ENCODE measurements around the gene LEUTX. TPM values are rescaled to one million over a fixed set of nuclear protein-coding genes. Genes with fewer than 3 reads are reported as not detected.
A peak's percentile ranks its signal among the peaks of the same experiment; 100 is the strongest.

The LEUTX gene
- not detected for total RNA-seq

GRCh38 chr19:39778763-39779162 is at the start of gene LEUTX:
LEUTX (plus strand) TSS chr19:39778854; CDS start chr19:39778921, 67 bp downstream.
- H3K36me3 Mint-ChIP-seq (ENCODE audit: low read depth): peaks cover 2% of the 10 kb centered on the region
- DNase-seq: peak; percentile 23
- CTCF ChIA-PET: no interaction called here

GRCh38 chr19:39729594-39729993 is 49.1 kb upstream of the LEUTX start:
- CTCF ChIA-PET: no interaction called here

More at GRCh38 chr19:39778763-39779162, at the start of gene LEUTX:
- H3K4me1 Mint-ChIP-seq: peaks cover 29% of the 10 kb centered on the region
- peaks cover 37% of the 10 kb centered on the region for H3K27me3 Mint-ChIP-seq
- no peaks in the 10 kb centered on the region for H3K9me3 Mint-ChIP-seq
- no peak within 1 kb of the TSS for H3K27ac Mint-ChIP-seq
- no peak within 1 kb of the TSS for H3K4me3 Mint-ChIP-seq
- POLR2A ChIA-PET: no interaction called here

GRCh38 chr19:39731685-39732084 is 47.0 kb upstream of the LEUTX start:
- Mint-ChIP-seq H3K36me3 (ENCODE audit: low read depth) (no peaks in the 10 kb centered on the region), H3K9me3 (no peaks in the 10 kb centered on the region), H3K4me1 (no peaks in the 10 kb centered on the region), H3K27ac (no peak overlapping the region), H3K4me3 (no peak overlapping the region), H3K27me3 (peaks cover 5% of the 10 kb centered on the region)
- ChIA-PET POLR2A (no interaction called here), CTCF (no interaction called here)
- DNase-seq: no peak

More at GRCh38 chr19:39729594-39729993, 49.1 kb upstream of the LEUTX start:
- no peak overlapping the region for H3K4me3 Mint-ChIP-seq
- H3K4me1 Mint-ChIP-seq: no peaks in the 10 kb centered on the region
- POLR2A ChIA-PET: no interaction called here
- no peaks in the 10 kb centered on the region for H3K9me3 Mint-ChIP-seq
- H3K27ac Mint-ChIP-seq: no peak overlapping the region
- H3K27me3 Mint-ChIP-seq: peaks cover 10% of the 10 kb centered on the region
- no peak for DNase-seq
- no peaks in the 10 kb centered on the region for H3K36me3 Mint-ChIP-seq (ENCODE audit: low read depth)

GRCh38 chr19:39733841-39734240 is 44.8 kb upstream of the LEUTX start:
- DNase-seq: no peak
- H3K27me3 Mint-ChIP-seq: peaks cover 5% of the 10 kb centered on the region
- no peak overlapping the region for H3K27ac Mint-ChIP-seq
- ChIA-PET POLR2A (no interaction called here), CTCF (no interaction called here)
- peaks cover 1% of the 10 kb centered on the region for H3K4me1 Mint-ChIP-seq
- H3K9me3 Mint-ChIP-seq: no peaks in the 10 kb centered on the region
- no peaks in the 10 kb centered on the region for H3K36me3 Mint-ChIP-seq (ENCODE audit: low read depth)
- H3K4me3 Mint-ChIP-seq: no peak overlapping the region

- peaks cover 2% of the 10 kb centered on the region for H3K27me3 Mint-ChIP-seq
- CTCF ChIA-PET: interaction anchor here (0.6 kb wide), 1 partner anchor 1912 kb away, joined by 4 read pairs; no protein-coding TSS in a partner anchor
These were observed 43.0 kb upstream of the LEUTX start for GRCh38 chr19:39735688-39736087.

GRCh38 chr19:39736088-39736487 is 42.6 kb upstream of the LEUTX start:
- H3K27ac Mint-ChIP-seq: no peak overlapping the region

More at GRCh38 chr19:39735688-39736087, 43.0 kb upstream of the LEUTX start:
- Mint-ChIP-seq H3K36me3 (ENCODE audit: low read depth) (no peaks in the 10 kb centered on the region), H3K4me1 (peaks cover 9% of the 10 kb centered on the region), H3K4me3 (no peak overlapping the region), H3K9me3 (no peaks in the 10 kb centered on the region), H3K27ac (no peak overlapping the region)
- DNase-seq: no peak
- POLR2A ChIA-PET: no interaction called here

GRCh38 chr19:39737351-39737750 is 41.3 kb upstream of the LEUTX start:
- no peak for DNase-seq
- CTCF ChIA-PET: no interaction called here
- POLR2A ChIA-PET: no interaction called here
- no peaks in the 10 kb centered on the region for H3K36me3 Mint-ChIP-seq (ENCODE audit: low read depth)
- H3K4me1 Mint-ChIP-seq: peaks cover 9% of the 10 kb centered on the region
- H3K9me3 Mint-ChIP-seq: no peaks in the 10 kb centered on the region
- peaks cover under 1% of the 10 kb centered on the region for H3K27me3 Mint-ChIP-seq
- no peak overlapping the region for H3K27ac Mint-ChIP-seq
- H3K4me3 Mint-ChIP-seq: no peak overlapping the region

More at GRCh38 chr19:39736088-39736487, 42.6 kb upstream of the LEUTX start:
- H3K36me3 Mint-ChIP-seq (ENCODE audit: low read depth): no peaks in the 10 kb centered on the region
- H3K27me3 Mint-ChIP-seq: peaks cover under 1% of the 10 kb centered on the region
- DNase-seq: no peak
- H3K4me1 Mint-ChIP-seq: peaks cover 9% of the 10 kb centered on the region
- CTCF ChIA-PET: interaction anchor here (0.6 kb wide), 2 partner anchors 33 to 1912 kb away, joined by 3 to 4 read pairs; no protein-coding TSS in a partner anchor
- POLR2A ChIA-PET: no interaction called here
- H3K4me3 Mint-ChIP-seq: no peak overlapping the region
- H3K9me3 Mint-ChIP-seq: no peaks in the 10 kb centered on the region

GRCh38 chr19:39737891-39738290 is 40.8 kb upstream of the LEUTX start, which contains the start of gene CLC:
CLC (minus strand) TSS chr19:39738029; CDS start chr19:39737952, 77 bp downstream.
- no peaks in the 10 kb centered on the region for H3K9me3 Mint-ChIP-seq
- POLR2A ChIA-PET: no interaction called here
- CTCF ChIA-PET: interaction anchor here (1.0 kb wide), 1 partner anchor 17 kb away, joined by 3 read pairs; no protein-coding TSS in a partner anchor
- peaks cover 9% of the 10 kb centered on the region for H3K4me1 Mint-ChIP-seq
- no peak for DNase-seq
- H3K36me3 Mint-ChIP-seq (ENCODE audit: low read depth): no peaks in the 10 kb centered on the region
- peaks cover 6% of the 10 kb centered on the region for H3K27me3 Mint-ChIP-seq
- no peak within 1 kb of the TSS for H3K27ac Mint-ChIP-seq
- H3K4me3 Mint-ChIP-seq: no peak within 1 kb of the TSS

GRCh38 chr19:39738814-39739213 is 39.8 kb upstream of the LEUTX start:
- no peaks in the 10 kb centered on the region for H3K9me3 Mint-ChIP-seq
- peaks cover 9% of the 10 kb centered on the region for H3K4me1 Mint-ChIP-seq
- no peak for DNase-seq
- H3K27me3 Mint-ChIP-seq: peaks cover 12% of the 10 kb centered on the region
- ChIA-PET POLR2A (no interaction called here), CTCF (interaction anchor here (1.0 kb wide), 1 partner anchor 18 kb away, joined by 3 read pairs; no protein-coding TSS in a partner anchor)
- no peaks in the 10 kb centered on the region for H3K36me3 Mint-ChIP-seq (ENCODE audit: low read depth)
- H3K4me3 Mint-ChIP-seq: no peak overlapping the region
- H3K27ac Mint-ChIP-seq: no peak overlapping the region

GRCh38 chr19:39740395-39740794 is 38.3 kb upstream of the LEUTX start:
- CTCF ChIA-PET: no interaction called here
- no peak overlapping the region for H3K27ac Mint-ChIP-seq
- no peak for DNase-seq
- H3K27me3 Mint-ChIP-seq: peaks cover 14% of the 10 kb centered on the region
- H3K4me1 Mint-ChIP-seq: peaks cover 9% of the 10 kb centered on the region
- H3K4me3 Mint-ChIP-seq: peak overlapping the region; percentile 36
- no peaks in the 10 kb centered on the region for H3K36me3 Mint-ChIP-seq (ENCODE audit: low read depth)
- POLR2A ChIA-PET: no interaction called here
- no peaks in the 10 kb centered on the region for H3K9me3 Mint-ChIP-seq

- no peaks in the 10 kb centered on the region for H3K36me3 Mint-ChIP-seq (ENCODE audit: low read depth)
- no peak overlapping the region for H3K4me3 Mint-ChIP-seq
- H3K9me3 Mint-ChIP-seq: no peaks in the 10 kb centered on the region
- ChIA-PET POLR2A (no interaction called here), CTCF (no interaction called here)
- H3K27ac Mint-ChIP-seq: no peak overlapping the region
- H3K4me1 Mint-ChIP-seq: no peaks in the 10 kb centered on the region
- peaks cover 43% of the 10 kb centered on the region for H3K27me3 Mint-ChIP-seq
- no peak for DNase-seq
These were observed 33.0 kb upstream of the LEUTX start for GRCh38 chr19:39745643-39746042.

- POLR2A ChIA-PET: no interaction called here
- no peaks in the 10 kb centered on the region for H3K4me1 Mint-ChIP-seq
- no peak overlapping the region for H3K4me3 Mint-ChIP-seq
- CTCF ChIA-PET: no interaction called here
- no peak overlapping the region for H3K27ac Mint-ChIP-seq
- no peak for DNase-seq
- H3K9me3 Mint-ChIP-seq: no peaks in the 10 kb centered on the region
- no peaks in the 10 kb centered on the region for H3K36me3 Mint-ChIP-seq (ENCODE audit: low read depth)
- H3K27me3 Mint-ChIP-seq: peaks cover 47% of the 10 kb centered on the region
These were observed 31.7 kb upstream of the LEUTX start for GRCh38 chr19:39746836-39747529.

- Mint-ChIP-seq H3K9me3 (no peaks in the 10 kb centered on the region), H3K27me3 (peaks cover 38% of the 10 kb centered on the region), H3K36me3 (ENCODE audit: low read depth) (no peaks in the 10 kb centered on the region), H3K4me3 (no peak overlapping the region), H3K4me1 (no peaks in the 10 kb centered on the region), H3K27ac (no peak overlapping the region)
- POLR2A ChIA-PET: no interaction called here
- CTCF ChIA-PET: no interaction called here
- no peak for DNase-seq
These were observed 28.7 kb upstream of the LEUTX start for GRCh38 chr19:39749981-39750380.

GRCh38 chr19:39752390-39752789 is 26.3 kb upstream of the LEUTX start:
- no peaks in the 10 kb centered on the region for H3K9me3 Mint-ChIP-seq
- H3K27me3 Mint-ChIP-seq: peaks cover 23% of the 10 kb centered on the region
- DNase-seq: no peak
- ChIA-PET POLR2A (no interaction called here), CTCF (interaction anchor here (1.3 to 1.9 kb wide), 3 partner anchors 10 to 17 kb away, joined by 5 to 6 read pairs (median 6); no protein-coding TSS in a partner anchor)
- no peaks in the 10 kb centered on the region for H3K36me3 Mint-ChIP-seq (ENCODE audit: low read depth)
- H3K27ac Mint-ChIP-seq: no peak overlapping the region
- H3K4me3 Mint-ChIP-seq: no peak overlapping the region
- no peaks in the 10 kb centered on the region for H3K4me1 Mint-ChIP-seq
